ENCODE results near the gene BOLA3.

DNA sequence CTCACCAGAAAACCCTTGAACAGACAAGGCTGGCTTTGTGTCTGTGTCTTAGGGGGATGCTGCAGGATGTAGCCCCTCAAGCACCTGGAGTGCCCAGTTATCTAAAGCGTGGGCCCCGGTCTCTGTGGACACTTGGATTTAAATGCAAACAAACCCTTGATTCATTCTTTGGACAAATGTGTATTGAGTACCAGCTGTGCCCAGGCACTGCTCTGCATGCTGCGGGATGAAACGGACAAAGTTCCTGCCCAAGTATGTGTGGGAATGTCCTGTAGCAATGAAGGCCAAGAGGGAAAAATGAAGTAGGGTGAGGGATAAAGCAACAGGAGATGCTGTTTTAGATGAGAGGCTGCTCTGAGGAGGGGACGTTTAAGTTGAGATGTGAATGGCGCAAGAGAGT, 53.9 kb downstream of the BOLA3 start:
- TF ChIP-seq EZH2 (IDR thresholded peaks at IDR 0.05; ENCODE audit: insufficient read depth, poor library complexity, severe bottlenecking): no peak
- TF ChIP-seq EZH2phosphoT487 (IDR thresholded peaks at IDR 0.05; ENCODE audit: insufficient read depth, low read depth): no peak

Measured in GM23248 (cell line).